Loucy (cell line): Measurements from ENCODE around the gene KRTAP4-11.
"Not testable (repeated sequence)": the region's sequence is repeated elsewhere in the genome, so short reads cannot be mapped to it uniquely, and the experiment has no call there.

ENCODE experiments used
- H2AFZ ChIP-seq: fragments of 200-600 bp; sonication (generic); 2 replicates; pipeline ENCODE4 v1.6.0; 2016; ENCODE audit warnings: antibody characterized with exemption, mild to moderate bottlenecking, low read length, moderate library complexity
- H3F3A ChIP-seq: fragments of 200-600 bp; 2 replicates; pipeline ENCODE4 v1.6.0; 2016; ENCODE audit warnings: antibody characterized with exemption, low read depth, mild to moderate bottlenecking
- H3K27me3 ChIP-seq: fragments of 200-600 bp; sonication (generic); 2 replicates; pipeline ENCODE4 v1.6.1; 2014; ENCODE audit warnings: low read length, mild to moderate bottlenecking; ENCODE audit not compliant: insufficient read depth, poor library complexity, severe bottlenecking
- H3K36me3 ChIP-seq: fragments of 200-600 bp; sonication (generic); 2 replicates; pipeline ENCODE4 v1.6.1; 2016; ENCODE audit warnings: low read length; ENCODE audit not compliant: insufficient read depth
- H3K4me1 ChIP-seq: fragments of 200-600 bp; sonication (generic); 2 replicates; pipeline ENCODE4 v1.5.1; 2014; ENCODE audit warnings: low read length, mild to moderate bottlenecking; ENCODE audit not compliant: insufficient read depth, poor library complexity, severe bottlenecking
- H3K4me2 ChIP-seq: fragments of 200-600 bp; sonication (generic); 2 replicates; pipeline ENCODE4 v1.6.0; 2014; ENCODE audit warnings: antibody characterized with exemption, low read length, low read depth, mild to moderate bottlenecking; ENCODE audit not compliant: poor library complexity, severe bottlenecking
- H3K4me3 ChIP-seq: fragments of 200-600 bp; sonication (generic); 2 replicates; pipeline ENCODE4 v1.5.1; 2014; ENCODE audit warnings: low read length, mild to moderate bottlenecking, mixed read lengths; ENCODE audit not compliant: poor library complexity, severe bottlenecking
- H3K79me2 ChIP-seq: fragments of 200-600 bp; sonication (generic); 2 replicates; pipeline ENCODE4 v1.6.1; 2014; ENCODE audit warnings: low read length; ENCODE audit not compliant: insufficient read depth
- H3K9ac ChIP-seq: fragments of 200-600 bp; sonication (generic); 2 replicates; pipeline ENCODE4 v1.6.0; 2014; ENCODE audit warnings: mild to moderate bottlenecking, low read depth, low read length, moderate library complexity; ENCODE audit not compliant: poor library complexity, severe bottlenecking
- H3K9me2 ChIP-seq: fragments of 200-600 bp; sonication (generic); replicated peaks from 2 replicates; pipeline ENCODE4 v1.6.1; 2016; ENCODE audit warnings: low read depth, low read length, mixed read lengths
- H3K9me3 ChIP-seq: fragments of 200-600 bp; sonication (generic); 2 replicates; pipeline ENCODE4 v1.6.1; 2014; ENCODE audit warnings: mild to moderate bottlenecking, antibody characterized with exemption, low read length, low read depth; ENCODE audit not compliant: insufficient read depth
- H4K20me1 ChIP-seq: fragments of 200-600 bp; sonication (generic); 2 replicates; pipeline ENCODE4 v1.6.0; 2014; ENCODE audit warnings: antibody characterized with exemption, low read length, mild to moderate bottlenecking; ENCODE audit not compliant: insufficient read depth, poor library complexity, severe bottlenecking
- EZH2phosphoT487 ChIP-seq: fragments of 200-600 bp; IDR thresholded peaks from 2 replicates; pipeline ENCODE4 v1.6.1; 2018; ENCODE audit warnings: antibody characterized with exemption, mild to moderate bottlenecking, moderate library complexity, borderline replicate concordance
- TF ChIP-seq, protein P1 (sequence below): fragments of 200-600 bp; sonication (generic); conservative IDR thresholded peaks from 2 replicates; pipeline ENCODE4 v1.5.1; 2014; ENCODE audit warnings: mild to moderate bottlenecking, antibody characterized with exemption, low read length

The KRTAP4-11 gene

GRCh38 chr17:41140360-41141131 is 22.4 kb upstream of the KRTAP4-11 start, which contains the start of gene KRTAP4-6:
Gene KRTAP4-6 (minus strand): TSS chr17:41140544. CDS start chr17:41140487, 57 bp downstream.
- H3K79me2 ChIP-seq: no peaks in the 10 kb centered on the region
- H3K27me3 ChIP-seq: no peaks in the 10 kb centered on the region
- TF ChIP-seq, protein P1, sequence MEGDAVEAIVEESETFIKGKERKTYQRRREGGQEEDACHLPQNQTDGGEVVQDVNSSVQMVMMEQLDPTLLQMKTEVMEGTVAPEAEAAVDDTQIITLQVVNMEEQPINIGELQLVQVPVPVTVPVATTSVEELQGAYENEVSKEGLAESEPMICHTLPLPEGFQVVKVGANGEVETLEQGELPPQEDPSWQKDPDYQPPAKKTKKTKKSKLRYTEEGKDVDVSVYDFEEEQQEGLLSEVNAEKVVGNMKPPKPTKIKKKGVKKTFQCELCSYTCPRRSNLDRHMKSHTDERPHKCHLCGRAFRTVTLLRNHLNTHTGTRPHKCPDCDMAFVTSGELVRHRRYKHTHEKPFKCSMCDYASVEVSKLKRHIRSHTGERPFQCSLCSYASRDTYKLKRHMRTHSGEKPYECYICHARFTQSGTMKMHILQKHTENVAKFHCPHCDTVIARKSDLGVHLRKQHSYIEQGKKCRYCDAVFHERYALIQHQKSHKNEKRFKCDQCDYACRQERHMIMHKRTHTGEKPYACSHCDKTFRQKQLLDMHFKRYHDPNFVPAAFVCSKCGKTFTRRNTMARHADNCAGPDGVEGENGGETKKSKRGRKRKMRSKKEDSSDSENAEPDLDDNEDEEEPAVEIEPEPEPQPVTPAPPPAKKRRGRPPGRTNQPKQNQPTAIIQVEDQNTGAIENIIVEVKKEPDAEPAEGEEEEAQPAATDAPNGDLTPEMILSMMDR: no peak
- TF ChIP-seq EZH2phosphoT487: no peak
- H4K20me1 ChIP-seq: no peaks in the 10 kb centered on the region
- H3K9ac ChIP-seq: no peak within 1 kb of the TSS
- H3K36me3 ChIP-seq: no peaks in the 10 kb centered on the region
- no peak within 1 kb of the TSS for H3K4me2 ChIP-seq
- no peaks in the 10 kb centered on the region for H3K9me2 ChIP-seq
- H3K4me3 ChIP-seq: no peak within 1 kb of the TSS
- no peaks in the 10 kb centered on the region for H3K4me1 ChIP-seq
- H3F3A ChIP-seq: no peaks in the 10 kb centered on the region
- H2AFZ ChIP-seq: no peak within 1 kb of the TSS
- peaks cover 9% of the 10 kb centered on the region; the same call in 1 of the 2 replicates for H3K9me3 ChIP-seq

DNA sequence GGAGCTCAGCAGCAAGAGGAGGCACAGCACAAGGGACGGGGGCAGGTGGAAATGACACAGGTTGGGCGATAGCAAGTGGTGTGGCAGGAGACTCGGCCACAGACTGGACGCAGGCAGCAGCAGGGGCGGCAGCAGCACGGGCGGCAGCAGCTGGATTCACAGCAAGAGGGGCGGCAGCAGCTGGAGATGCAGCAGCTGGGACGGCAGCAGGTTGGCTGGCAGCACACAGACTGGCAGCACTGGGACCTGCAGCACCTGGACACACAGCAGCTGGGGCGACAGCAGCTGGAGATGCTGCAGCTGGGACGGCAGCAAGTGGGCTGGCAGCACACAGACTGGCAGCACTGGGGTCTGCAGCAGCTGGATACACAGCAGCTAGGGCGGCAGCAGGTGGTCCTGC is 21.7 kb upstream of the KRTAP4-11 start:
- H2AFZ ChIP-seq, H3K9me2 ChIP-seq, H3F3A ChIP-seq, H3K79me2 ChIP-seq, H3K27me3 ChIP-seq, H3K9me3 ChIP-seq, H3K4me3 ChIP-seq, H4K20me1 ChIP-seq, H3K9ac ChIP-seq, H3K36me3 ChIP-seq, H3K4me2 ChIP-seq, H3K4me1 ChIP-seq: not testable (repeated sequence)

DNA sequence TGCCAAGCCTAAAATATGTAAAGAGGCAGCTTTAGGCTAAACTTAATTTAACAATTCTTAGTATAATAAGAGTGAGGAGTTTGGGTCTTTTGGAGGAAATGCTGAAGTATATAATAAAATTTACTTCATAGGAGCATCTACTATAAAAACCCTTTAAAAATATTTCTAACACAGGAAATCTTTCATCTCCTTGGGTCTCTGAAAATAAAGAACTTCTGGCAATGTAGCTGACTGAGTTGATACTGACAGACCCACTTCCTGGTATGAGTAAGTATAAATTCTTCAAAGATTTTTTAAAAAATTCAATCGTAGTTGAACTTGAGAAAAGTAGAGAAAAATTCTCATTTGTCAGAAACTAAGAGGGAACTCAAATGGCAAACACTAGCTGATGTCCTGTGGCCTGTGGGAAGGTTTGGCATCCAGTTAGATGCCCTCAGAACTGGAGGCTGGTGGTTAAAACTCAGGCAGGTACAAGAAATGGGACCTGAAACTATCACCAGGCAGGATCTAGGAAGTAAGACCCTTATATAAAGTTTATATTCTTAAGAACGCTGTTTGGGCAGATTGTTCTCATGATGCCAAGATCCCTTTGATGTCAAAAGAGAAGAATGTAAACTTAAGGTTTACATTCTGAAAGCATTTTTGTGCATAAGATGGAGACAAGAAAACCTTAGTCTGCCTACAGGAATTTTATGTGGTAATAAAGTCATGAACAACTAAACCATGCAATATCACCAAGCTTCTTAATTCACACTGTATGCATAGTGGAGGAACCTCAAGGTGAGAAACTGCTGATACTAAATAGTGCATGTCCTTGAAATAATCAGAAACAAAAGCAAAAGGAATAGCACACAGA is 15.9 kb upstream of the KRTAP4-11 start:
- H2AFZ ChIP-seq: peak overlapping the region; percentile 80
- TF ChIP-seq EZH2phosphoT487: no peak
- TF ChIP-seq, protein P1: no peak

More for the DNA sequence above, 15.9 kb upstream of the KRTAP4-11 start:
- Histone ChIP-seq H3K4me3 (no peak overlapping the region), H3K4me1 (peaks cover 18% of the 10 kb centered on the region), H4K20me1 (no peaks in the 10 kb centered on the region), H3K9me2 (no peaks in the 10 kb centered on the region), H3K9me3 (no peaks in the 10 kb centered on the region), H3K27me3 (no peaks in the 10 kb centered on the region), H3F3A (no peaks in the 10 kb centered on the region), H3K4me2 (peak overlapping the region; percentile 11), H3K36me3 (no peaks in the 10 kb centered on the region), H3K79me2 (no peaks in the 10 kb centered on the region), H3K9ac (no peak overlapping the region)
